IMR-90 (cell line): ENCODE results near the gene TMPRSS11E. TPM values are rescaled to one million over a fixed set of nuclear protein-coding genes. Genes with fewer than 3 reads are reported as not detected.

Source experiments
- ATAC-seq: fragments of 200-7000 bp; cut with Tn5 transposase; 2 replicates; pipeline ENCODE4 v1.9.1; 2020; ENCODE audit warnings: low read depth, mild to moderate bottlenecking, moderate library complexity
- BruUV-seq: library from RNA; stranded (reverse); fragments of 400-500 nt; replicated peaks from 2 replicates; lab custom pipeline; 2021; lab: Mats Ljungman, UMichigan
- CTCF ChIA-PET: fragments of 300-600 bp; formaldehyde crosslinking; extraction: SDS; loops from one replicate; lab custom pipeline; 2021; ENCODE audit warnings: antibody characterized with exemption; lab: Yijun Ruan, JAX
- POLR2A ChIA-PET: fragments of 300-600 bp; sonication (Branson Sonifier 250); formaldehyde crosslinking; loops from one replicate; lab custom pipeline; 2022; ENCODE audit warnings: antibody characterized with exemption; ENCODE audit not compliant: unreplicated experiment; lab: Charles Lee
- DNase-seq: peaks from one replicate; pipeline ENCODE4 v3.0.0; 2013
- H2AFZ ChIP-seq: replicated peaks from 2 replicates; pipeline ENCODE3; 2013; ENCODE audit warnings: low read length, mild to moderate bottlenecking; ENCODE audit not compliant: poor library complexity
- H2AK5ac ChIP-seq: 2 replicates; pipeline ENCODE4 v1.6.1; 2013; ENCODE audit warnings: low read depth, low read length, inconsistent platforms
- H2AK9ac ChIP-seq: replicated peaks from 2 replicates; pipeline ENCODE3; 2013; ENCODE audit warnings: mild to moderate bottlenecking, low read depth, low read length, moderate library complexity; ENCODE audit not compliant: poor library complexity
- H2BK120ac ChIP-seq: 2 replicates; pipeline ENCODE4 v1.6.1; 2013; ENCODE audit warnings: low read depth, low read length, inconsistent platforms
- H2BK15ac ChIP-seq: 3 replicates; pipeline ENCODE4 v1.6.1; 2013; ENCODE audit warnings: low read depth, low read length, inconsistent platforms
- H2BK20ac ChIP-seq: 2 replicates; pipeline ENCODE4 v1.6.1; 2013; ENCODE audit warnings: low read depth, mild to moderate bottlenecking, inconsistent platforms, low read length, moderate library complexity
- H2BK5ac ChIP-seq: 2 replicates; pipeline ENCODE4 v1.6.1; 2013; ENCODE audit warnings: mild to moderate bottlenecking, low read depth, low read length, inconsistent platforms; ENCODE audit not compliant: poor library complexity, severe bottlenecking
- H3K14ac ChIP-seq: replicated peaks from 2 replicates; pipeline ENCODE4 v1.6.1; 2013; ENCODE audit warnings: low read depth, low read length, inconsistent platforms
- H3K18ac ChIP-seq: 2 replicates; pipeline ENCODE4 v1.6.1; 2013; ENCODE audit warnings: low read depth, low read length, control low read depth
- H3K23ac ChIP-seq: 2 replicates; pipeline ENCODE4 v1.6.1; 2013; ENCODE audit warnings: low read depth, low read length, inconsistent platforms
- H3K27ac ChIP-seq: 2 replicates; pipeline ENCODE4 v1.5.1; 2013; ENCODE audit warnings: mild to moderate bottlenecking, control low read depth, low read length; ENCODE audit not compliant: insufficient read depth
- H3K27me3 ChIP-seq: 2 replicates; pipeline ENCODE4 v1.6.1; 2013; ENCODE audit warnings: low read length; ENCODE audit not compliant: control insufficient read depth, insufficient read depth
- H3K36me3 ChIP-seq: 2 replicates; pipeline ENCODE4 v1.6.1; 2013; ENCODE audit warnings: low read length, mixed read lengths; ENCODE audit not compliant: control insufficient read depth, insufficient read depth
- H3K4ac ChIP-seq: 2 replicates; pipeline ENCODE4 v1.6.1; 2013; ENCODE audit warnings: low read depth, low read length, inconsistent platforms
- H3K4me1 ChIP-seq: 2 replicates; pipeline ENCODE4 v1.6.1; 2013; ENCODE audit warnings: low read length, mixed read lengths; ENCODE audit not compliant: control insufficient read depth, insufficient read depth
- H3K4me2 ChIP-seq: 2 replicates; pipeline ENCODE4 v1.6.1; 2013; ENCODE audit warnings: low read depth, mild to moderate bottlenecking, control low read depth, low read length, moderate library complexity
- H3K4me3 ChIP-seq: 2 replicates; pipeline ENCODE4 v1.5.1; 2013; ENCODE audit warnings: low read depth, mild to moderate bottlenecking, control low read depth, low read length, moderate library complexity; ENCODE audit not compliant: insufficient read depth
- H3K56ac ChIP-seq: 2 replicates; pipeline ENCODE4 v1.6.1; 2013; ENCODE audit warnings: low read length, inconsistent platforms; ENCODE audit not compliant: insufficient read depth; ENCODE audit errors: extremely low read depth
- H3K79me1 ChIP-seq, 2 experiments: 2 replicates each; pipeline ENCODE4 v1.6.1; 2013; ENCODE audit warnings: low read length in 2 of 2, inconsistent platforms in 1 of 2, low read depth in 1 of 2
- H3K9ac ChIP-seq: 2 replicates; pipeline ENCODE4 v1.6.1; 2013; ENCODE audit warnings: low read depth, low read length, control low read depth
- H3K9me1 ChIP-seq: 2 replicates; pipeline ENCODE4 v1.6.1; 2013; ENCODE audit warnings: low read length, inconsistent platforms; ENCODE audit not compliant: insufficient read depth
- H3K9me3 ChIP-seq: 2 replicates; pipeline ENCODE4 v1.6.1; 2013; ENCODE audit warnings: low read length; ENCODE audit not compliant: control insufficient read depth, insufficient read depth
- H4K20me1 ChIP-seq: 2 replicates; pipeline ENCODE4 v1.6.1; 2013; ENCODE audit warnings: low read length, inconsistent platforms; ENCODE audit not compliant: insufficient read depth
- H4K5ac ChIP-seq: 2 replicates; pipeline ENCODE4 v1.6.1; 2013; ENCODE audit warnings: mild to moderate bottlenecking, low read depth, low read length, control low read depth
- H4K8ac ChIP-seq, 2 experiments: 2 replicates each; pipeline ENCODE4 v1.6.1; 2013; ENCODE audit warnings: low read depth in 2 of 2, low read length in 2 of 2, control low read depth in 1 of 2, inconsistent platforms in 1 of 2
- H4K91ac ChIP-seq: 2 replicates; pipeline ENCODE4 v1.6.1; 2013; ENCODE audit warnings: low read depth, low read length, inconsistent platforms; ENCODE audit not compliant: insufficient read depth
- BHLHE40 ChIP-seq: fragments of 150-350 bp; IDR thresholded peaks from 2 replicates; pipeline ENCODE4 v1.6.1; 2016; ENCODE audit warnings: mild to moderate bottlenecking, low read depth, low read length
- CEBPB ChIP-seq: IDR thresholded peaks from 2 replicates; pipeline ENCODE4 v1.6.1; 2012; ENCODE audit warnings: low read depth, low read length, improper control_type of control experiment
- CHD1 ChIP-seq: IDR thresholded peaks from 2 replicates; pipeline ENCODE4 v1.6.1; 2012; ENCODE audit warnings: low read depth, low read length, improper control_type of control experiment
- FOS ChIP-seq: fragments of 150-350 bp; IDR thresholded peaks from 2 replicates; pipeline ENCODE4 v1.6.1; 2016; ENCODE audit warnings: low read depth, low read length
- MAFK ChIP-seq: IDR thresholded peaks from 2 replicates; pipeline ENCODE4 v1.6.1; 2012; ENCODE audit warnings: low read depth, low read length, improper control_type of control experiment
- MAZ ChIP-seq: IDR thresholded peaks from 2 replicates; pipeline ENCODE4 v1.6.1; 2012; ENCODE audit warnings: low read depth, mild to moderate bottlenecking, low read length, improper control_type of control experiment, moderate library complexity, borderline replicate concordance
- MXI1 ChIP-seq: IDR thresholded peaks from 2 replicates; pipeline ENCODE4 v1.6.1; 2012; ENCODE audit warnings: low read depth, mild to moderate bottlenecking, low read length, moderate library complexity, borderline replicate concordance
- NFE2L2 ChIP-seq: fragments of 150-350 bp; IDR thresholded peaks from 2 replicates; pipeline ENCODE4 v1.6.1; 2016; ENCODE audit warnings: low read depth, mild to moderate bottlenecking, low read length
- POLR2A ChIP-seq: IDR thresholded peaks from 2 replicates; pipeline ENCODE4 v1.6.1; 2012; ENCODE audit warnings: mild to moderate bottlenecking, low read depth, low read length
- RAD21 ChIP-seq: IDR thresholded peaks from 2 replicates; pipeline ENCODE4 v1.6.1; 2012; ENCODE audit warnings: low read length, improper control_type of control experiment
- RCOR1 ChIP-seq: IDR thresholded peaks from 2 replicates; pipeline ENCODE4 v1.6.1; 2012; ENCODE audit warnings: mild to moderate bottlenecking, low read length, improper control_type of control experiment; ENCODE audit not compliant: insufficient replicate concordance
- RFX5 ChIP-seq: IDR thresholded peaks from 2 replicates; pipeline ENCODE4 v1.8.0; 2012; ENCODE audit warnings: low read depth, mild to moderate bottlenecking, low read length, moderate library complexity
- SMC3 ChIP-seq: fragments of 150-350 bp; IDR thresholded peaks from 2 replicates; pipeline ENCODE4 v1.6.1; 2016; ENCODE audit warnings: low read depth, mild to moderate bottlenecking, antibody characterized with exemption, low read length, moderate library complexity
- WGBS, 2 experiments: methylation state at CpG; one replicate each; pipeline versions ENCODE4 v1.1.5 to v1.1.7; 2013; ENCODE audit warnings: missing lambda C conversion rate in 2 of 2; ENCODE audit not compliant: insufficient read length in 1 of 2; ENCODE audit errors: extremely low coverage in 2 of 2; 5-methylcytosine and 5-hydroxymethylcytosine counted together
- dilution Hi-C: fragments of 300-500 bp; cut with HindIII; formaldehyde crosslinking; loops from one replicate; pipeline ENCODE4 v1.14.3; 2018; ENCODE audit warnings: low sequenced_read_pairs; ENCODE audit not compliant: unreplicated experiment
- in situ Hi-C: fragments of 300-500 bp; cut with MboI; formaldehyde crosslinking; loops from 3 replicates; pipeline ENCODE4 v1.14.3; 2019; ENCODE audit warnings: low sequenced_read_pairs, inconsistent platforms, mixed read lengths
- intact Hi-C: fragments of 100-400 bp; cut with micrococcal nuclease; formaldehyde crosslinking; loops from 2 replicates; pipeline ENCODE4 v1.10.0; 2022
- polyA plus RNA-seq, 3 experiments: library from polyadenylated mRNA; depleted of rRNA; stranded (reverse); fragments of >200 nt; gene quantifications; 2 replicates each; pipeline ENCODE4 v1.2.3, GENCODE V29; 2012; ENCODE audit warnings: low replicate concordance in 1 of 3
- total RNA-seq: library from RNA; depleted of rRNA; stranded (reverse); fragments of >200 nt; gene quantifications from 2 replicates; pipeline ENCODE4 v1.2.3, GENCODE V29; 2012
- TF ChIP-seq, protein P1 (sequence below): conservative IDR thresholded peaks from 2 replicates; pipeline ENCODE4 v1.5.1; 2012; ENCODE audit warnings: mild to moderate bottlenecking, low read depth, low read length, improper control_type of control experiment
- TF ChIP-seq, protein P2 (sequence below): fragments of 150-350 bp; IDR thresholded peaks from 2 replicates; pipeline ENCODE4 v1.6.1; 2017; ENCODE audit warnings: mild to moderate bottlenecking, antibody characterized with exemption, low read length, low read depth
- TF ChIP-seq, protein P3 (sequence below): fragments of 150-350 bp; IDR thresholded peaks from 2 replicates; pipeline ENCODE4 v1.6.1; 2016; ENCODE audit warnings: low read depth, mild to moderate bottlenecking, low read length, moderate library complexity, borderline replicate concordance

Gene TMPRSS11E
- total and polyA plus RNA-seq, 2 of the 4 experiments (the other 2 are of a cell fraction) = not detected

DNA sequence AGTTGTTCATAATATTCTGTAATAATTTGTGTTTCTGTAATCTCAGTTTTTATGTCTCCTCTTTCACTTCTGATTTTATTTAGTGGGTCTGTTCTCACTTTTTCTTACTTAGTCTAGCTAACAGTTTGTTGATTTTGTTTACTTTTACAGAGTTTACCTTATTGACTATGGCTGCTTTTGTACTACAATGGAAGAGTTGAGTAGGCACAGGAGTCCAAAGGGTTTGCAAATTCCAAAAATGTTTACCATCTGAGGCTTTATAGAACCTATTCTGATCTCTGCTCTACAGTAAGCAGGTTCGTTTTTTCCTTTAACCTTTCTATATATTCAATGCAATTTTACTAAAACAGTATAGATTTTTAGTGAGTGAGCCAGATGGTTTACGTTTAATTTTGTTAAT lies 73.7 kb downstream of the TMPRSS11E start:
- H4K5ac ChIP-seq = no peak overlapping the region
- no peak overlapping the region for H3K56ac ChIP-seq
- WGBS, 2 experiments = no CpG with 5 or more reads among the region's 2 CpGs
- H3K4me2 ChIP-seq = no peak overlapping the region
- no peaks in the 10 kb centered on the region for H3K36me3 ChIP-seq
- H2AK5ac ChIP-seq = no peak overlapping the region
- no peak overlapping the region for H4K8ac ChIP-seq
- no peak overlapping the region for H3K9ac ChIP-seq
- TF ChIP-seq RCOR1 (no peak), CEBPB (no peak), RAD21 (no peak), NFE2L2 (no peak), MAZ (no peak), RFX5 (no peak), SMC3 (no peak), MAFK (no peak), BHLHE40 (no peak), POLR2A (no peak), MXI1 (no peak), FOS (no peak), CHD1 (no peak)
- TF ChIP-seq, protein P1, sequence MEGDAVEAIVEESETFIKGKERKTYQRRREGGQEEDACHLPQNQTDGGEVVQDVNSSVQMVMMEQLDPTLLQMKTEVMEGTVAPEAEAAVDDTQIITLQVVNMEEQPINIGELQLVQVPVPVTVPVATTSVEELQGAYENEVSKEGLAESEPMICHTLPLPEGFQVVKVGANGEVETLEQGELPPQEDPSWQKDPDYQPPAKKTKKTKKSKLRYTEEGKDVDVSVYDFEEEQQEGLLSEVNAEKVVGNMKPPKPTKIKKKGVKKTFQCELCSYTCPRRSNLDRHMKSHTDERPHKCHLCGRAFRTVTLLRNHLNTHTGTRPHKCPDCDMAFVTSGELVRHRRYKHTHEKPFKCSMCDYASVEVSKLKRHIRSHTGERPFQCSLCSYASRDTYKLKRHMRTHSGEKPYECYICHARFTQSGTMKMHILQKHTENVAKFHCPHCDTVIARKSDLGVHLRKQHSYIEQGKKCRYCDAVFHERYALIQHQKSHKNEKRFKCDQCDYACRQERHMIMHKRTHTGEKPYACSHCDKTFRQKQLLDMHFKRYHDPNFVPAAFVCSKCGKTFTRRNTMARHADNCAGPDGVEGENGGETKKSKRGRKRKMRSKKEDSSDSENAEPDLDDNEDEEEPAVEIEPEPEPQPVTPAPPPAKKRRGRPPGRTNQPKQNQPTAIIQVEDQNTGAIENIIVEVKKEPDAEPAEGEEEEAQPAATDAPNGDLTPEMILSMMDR = no peak
- TF ChIP-seq, protein P2, sequence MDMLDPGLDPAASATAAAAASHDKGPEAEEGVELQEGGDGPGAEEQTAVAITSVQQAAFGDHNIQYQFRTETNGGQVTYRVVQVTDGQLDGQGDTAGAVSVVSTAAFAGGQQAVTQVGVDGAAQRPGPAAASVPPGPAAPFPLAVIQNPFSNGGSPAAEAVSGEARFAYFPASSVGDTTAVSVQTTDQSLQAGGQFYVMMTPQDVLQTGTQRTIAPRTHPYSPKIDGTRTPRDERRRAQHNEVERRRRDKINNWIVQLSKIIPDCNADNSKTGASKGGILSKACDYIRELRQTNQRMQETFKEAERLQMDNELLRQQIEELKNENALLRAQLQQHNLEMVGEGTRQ = no peak
- TF ChIP-seq, protein P3, sequence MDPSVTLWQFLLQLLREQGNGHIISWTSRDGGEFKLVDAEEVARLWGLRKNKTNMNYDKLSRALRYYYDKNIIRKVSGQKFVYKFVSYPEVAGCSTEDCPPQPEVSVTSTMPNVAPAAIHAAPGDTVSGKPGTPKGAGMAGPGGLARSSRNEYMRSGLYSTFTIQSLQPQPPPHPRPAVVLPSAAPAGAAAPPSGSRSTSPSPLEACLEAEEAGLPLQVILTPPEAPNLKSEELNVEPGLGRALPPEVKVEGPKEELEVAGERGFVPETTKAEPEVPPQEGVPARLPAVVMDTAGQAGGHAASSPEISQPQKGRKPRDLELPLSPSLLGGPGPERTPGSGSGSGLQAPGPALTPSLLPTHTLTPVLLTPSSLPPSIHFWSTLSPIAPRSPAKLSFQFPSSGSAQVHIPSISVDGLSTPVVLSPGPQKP = no peak
- no peak overlapping the region for H3K18ac ChIP-seq
- no peak overlapping the region for H2AK9ac ChIP-seq
- no peak overlapping the region for H4K91ac ChIP-seq
- in situ Hi-C loops (loop anchor here (25.0 kb wide), 1 partner anchor 116 kb away; no protein-coding TSS in a partner anchor), dilution Hi-C loops (no loop called here), intact Hi-C loops (no loop called here)
- H2BK20ac ChIP-seq = no peak overlapping the region
- no TSS peak for BruUV-seq
- no peak overlapping the region for H3K23ac ChIP-seq
- no peaks in the 10 kb centered on the region for H3K27me3 ChIP-seq
- H2BK5ac ChIP-seq = no peak overlapping the region
- H2BK15ac ChIP-seq = no peak overlapping the region
- ChIA-PET POLR2A (no interaction called here), CTCF (no interaction called here)
- ATAC-seq (no peak), DNase-seq (no peak)
- H2BK120ac ChIP-seq = no peak overlapping the region
- H3K9me3 ChIP-seq = no peaks in the 10 kb centered on the region
- H3K4me1 ChIP-seq = no peaks in the 10 kb centered on the region
- H3K4me3 ChIP-seq = no peak overlapping the region
- no peaks in the 10 kb centered on the region for H4K20me1 ChIP-seq
- no peak overlapping the region for H3K4ac ChIP-seq
- H3K14ac ChIP-seq = no peak overlapping the region
- H2AFZ ChIP-seq = no peak overlapping the region
- no peaks in the 10 kb centered on the region for H3K9me1 ChIP-seq
- H3K27ac ChIP-seq = no peak overlapping the region
- H3K79me1 ChIP-seq = no peaks in the 10 kb centered on the region
